BE2C (cell line): ENCODE measurements around the gene BCCIP.

Experiments
- DNase-seq: peaks from one replicate; pipeline ENCODE4 v3.0.0-alpha.2; 2020
- H3K27me3 ChIP-seq: fragments of 250-450 bp; sonication (Bioruptor Pico); 2 replicates; pipeline ENCODE4 v1.5.1; 2020; ENCODE audit warnings: mild to moderate bottlenecking
- H3K36me3 ChIP-seq: fragments of 250-450 bp; sonication (Bioruptor Pico); 2 replicates; pipeline ENCODE4 v1.5.1; 2020; ENCODE audit warnings: mild to moderate bottlenecking
- H3K4me1 ChIP-seq: fragments of 250-450 bp; sonication (Bioruptor Pico); 2 replicates; pipeline ENCODE4 v1.5.1; 2020
- H3K4me3 ChIP-seq: 2 replicates; pipeline ENCODE4 v1.5.1; 2011; ENCODE audit warnings: low read depth, low read length
- H3K9me3 ChIP-seq: fragments of 250-450 bp; sonication (Bioruptor Pico); 2 replicates; pipeline ENCODE4 v1.5.1; 2020
- TF ChIP-seq, protein P1 (sequence below): IDR thresholded peaks from 2 replicates; pipeline ENCODE4 v1.5.1; 2012; ENCODE audit warnings: mild to moderate bottlenecking, low read depth, low read length

Gene BCCIP

DNA sequence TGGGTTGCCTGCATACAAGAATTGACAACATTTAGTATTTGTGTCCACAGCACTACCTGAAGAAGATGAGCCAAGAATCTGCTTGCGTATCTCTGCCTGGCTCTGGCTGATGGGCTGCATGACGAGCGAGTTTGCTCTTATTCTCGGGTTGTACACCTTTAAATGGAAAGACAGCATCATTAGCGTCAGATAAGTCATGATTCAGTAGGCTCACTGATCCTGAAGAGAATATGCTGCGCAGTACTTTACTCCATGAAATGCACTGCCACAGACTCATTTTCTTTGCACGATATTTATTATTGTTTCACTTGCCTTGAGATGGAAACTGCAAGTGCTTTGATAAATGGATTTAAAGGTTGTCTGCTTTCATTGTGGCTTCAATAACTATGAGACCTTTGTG lies 29.1 kb downstream of the BCCIP start:
- Histone ChIP-seq H3K9me3 (no peaks in the 10 kb centered on the region), H3K36me3 (peaks cover 4% of the 10 kb centered on the region; the same call in 1 of the 2 replicates), H3K4me3 (no peak overlapping the region), H3K4me1 (no peaks in the 10 kb centered on the region), H3K27me3 (no peaks in the 10 kb centered on the region)
- no peak for DNase-seq
- TF ChIP-seq, protein P1, sequence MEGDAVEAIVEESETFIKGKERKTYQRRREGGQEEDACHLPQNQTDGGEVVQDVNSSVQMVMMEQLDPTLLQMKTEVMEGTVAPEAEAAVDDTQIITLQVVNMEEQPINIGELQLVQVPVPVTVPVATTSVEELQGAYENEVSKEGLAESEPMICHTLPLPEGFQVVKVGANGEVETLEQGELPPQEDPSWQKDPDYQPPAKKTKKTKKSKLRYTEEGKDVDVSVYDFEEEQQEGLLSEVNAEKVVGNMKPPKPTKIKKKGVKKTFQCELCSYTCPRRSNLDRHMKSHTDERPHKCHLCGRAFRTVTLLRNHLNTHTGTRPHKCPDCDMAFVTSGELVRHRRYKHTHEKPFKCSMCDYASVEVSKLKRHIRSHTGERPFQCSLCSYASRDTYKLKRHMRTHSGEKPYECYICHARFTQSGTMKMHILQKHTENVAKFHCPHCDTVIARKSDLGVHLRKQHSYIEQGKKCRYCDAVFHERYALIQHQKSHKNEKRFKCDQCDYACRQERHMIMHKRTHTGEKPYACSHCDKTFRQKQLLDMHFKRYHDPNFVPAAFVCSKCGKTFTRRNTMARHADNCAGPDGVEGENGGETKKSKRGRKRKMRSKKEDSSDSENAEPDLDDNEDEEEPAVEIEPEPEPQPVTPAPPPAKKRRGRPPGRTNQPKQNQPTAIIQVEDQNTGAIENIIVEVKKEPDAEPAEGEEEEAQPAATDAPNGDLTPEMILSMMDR: no peak

DNA sequence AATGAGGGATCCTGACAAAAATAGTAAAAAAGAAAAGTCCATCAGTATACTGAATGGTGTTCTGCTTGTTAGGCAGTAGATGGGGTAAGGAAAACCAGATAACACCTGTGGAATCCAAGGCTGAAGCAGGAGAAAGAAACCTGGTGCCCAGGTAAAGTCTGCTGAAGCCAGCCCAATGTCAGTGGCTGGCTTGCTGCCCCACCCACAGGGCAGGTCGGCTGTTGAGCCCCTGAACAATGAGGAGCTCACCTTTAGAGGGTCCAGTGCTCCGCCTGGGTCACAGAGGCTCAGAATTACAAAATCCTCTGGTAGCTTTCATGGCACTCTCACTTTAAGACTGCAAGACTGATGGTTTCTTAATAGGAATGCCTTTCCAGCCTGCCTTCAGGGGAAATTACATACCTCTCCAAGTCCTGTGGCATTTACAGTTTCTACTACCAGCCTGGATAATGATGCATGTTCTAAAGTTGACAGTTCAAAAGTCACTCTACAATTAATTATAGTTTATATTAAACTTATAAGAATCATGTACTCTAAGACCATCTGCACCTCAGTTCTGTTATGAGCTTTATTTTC lies 33.9 kb downstream of the BCCIP start:
- Histone ChIP-seq H3K9me3 (no peaks in the 10 kb centered on the region), H3K36me3 (no peaks in the 10 kb centered on the region), H3K4me3 (no peak overlapping the region), H3K27me3 (no peaks in the 10 kb centered on the region), H3K4me1 (no peaks in the 10 kb centered on the region)
- DNase-seq: no peak
- TF ChIP-seq, protein P1: no peak

DNA sequence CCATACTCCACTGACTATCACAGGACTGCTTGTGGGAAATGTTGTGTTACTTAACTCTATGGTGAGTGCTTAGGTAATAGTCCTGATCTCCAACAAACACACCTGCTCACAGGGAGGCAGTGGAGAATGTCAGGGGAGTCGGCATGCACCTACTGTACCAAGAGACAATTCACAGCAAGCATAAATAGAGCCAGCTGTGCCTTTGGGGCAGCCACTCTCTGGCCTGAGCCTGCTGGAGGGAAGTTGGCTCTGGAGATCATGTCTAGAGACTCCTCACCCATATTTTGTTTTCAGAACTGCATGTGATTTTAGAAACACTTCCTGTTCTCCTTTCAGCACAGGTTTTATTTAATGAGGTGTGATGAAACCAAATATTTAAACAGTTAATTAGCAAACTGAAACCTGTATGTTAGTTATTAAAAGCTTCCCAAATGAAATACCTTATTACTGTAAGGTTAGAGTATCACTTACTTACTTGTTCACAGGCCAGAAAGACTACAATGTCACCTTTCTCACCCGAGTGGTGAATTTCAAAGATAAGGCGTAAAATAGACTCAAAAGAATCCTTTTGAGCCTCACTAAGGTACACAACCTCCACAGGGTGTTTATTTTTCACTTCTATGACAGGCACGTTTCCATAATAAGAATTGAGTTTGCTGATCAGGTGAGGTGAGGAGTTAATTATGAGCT lies 35.9 kb downstream of the BCCIP start:
- H3K9me3 ChIP-seq: no peaks in the 10 kb centered on the region
- H3K36me3 ChIP-seq: no peaks in the 10 kb centered on the region
- no peak overlapping the region for H3K4me3 ChIP-seq
- DNase-seq: no peak
- H3K4me1 ChIP-seq: no peaks in the 10 kb centered on the region
- TF ChIP-seq, protein P1: no peak
- H3K27me3 ChIP-seq: no peaks in the 10 kb centered on the region

DNA sequence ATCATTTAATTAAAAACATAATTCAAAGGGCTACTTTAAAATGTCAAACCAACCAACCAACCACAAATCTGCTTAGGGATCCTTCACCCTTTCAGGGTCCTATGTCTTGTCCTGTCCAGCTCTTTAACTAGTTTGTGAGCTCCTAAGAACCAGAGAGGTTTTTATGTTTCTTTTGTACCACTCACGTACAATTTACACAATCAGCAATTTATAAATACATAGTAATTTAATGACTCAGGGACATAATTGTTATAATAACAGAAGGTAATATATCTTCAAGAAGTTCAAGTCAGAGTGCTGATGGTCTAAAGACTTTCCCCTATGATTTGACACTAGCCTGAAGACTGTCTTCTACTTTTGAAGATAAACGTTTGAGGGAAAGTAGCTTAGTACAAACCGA lies 41.8 kb downstream of the BCCIP start:
- Histone ChIP-seq H3K27me3 (no peaks in the 10 kb centered on the region), H3K36me3 (no peaks in the 10 kb centered on the region), H3K9me3 (no peaks in the 10 kb centered on the region), H3K4me1 (no peaks in the 10 kb centered on the region), H3K4me3 (no peak overlapping the region)
- DNase-seq: no peak
- TF ChIP-seq, protein P1: no peak

GRCh38 chr10:125866421-125867029 lies 43.2 kb downstream of the BCCIP start:
- H3K4me3 ChIP-seq: no peak overlapping the region
- TF ChIP-seq, protein P1: no peak
- no peaks in the 10 kb centered on the region for H3K4me1 ChIP-seq
- no peaks in the 10 kb centered on the region for H3K36me3 ChIP-seq
- no peaks in the 10 kb centered on the region for H3K27me3 ChIP-seq
- H3K9me3 ChIP-seq: no peaks in the 10 kb centered on the region
- DNase-seq: no peak

- Histone ChIP-seq H3K4me3 (no peak overlapping the region), H3K9me3 (no peaks in the 10 kb centered on the region), H3K36me3 (no peaks in the 10 kb centered on the region), H3K4me1 (no peaks in the 10 kb centered on the region), H3K27me3 (no peaks in the 10 kb centered on the region)
- TF ChIP-seq, protein P1: peak; percentile 61
- no peak for DNase-seq
Observed at GRCh38 chr10:125868372-125868975, 45.1 kb downstream of the BCCIP start.
